H1 (cell line): ENCODE measurements around the gene RMND5A. TPM values are rescaled to one million over a fixed set of nuclear protein-coding genes. Genes with fewer than 3 reads are reported as not detected.

Source experiments
- CTCF ChIA-PET: fragments of 300-600 bp; sonication (Branson Sonifier 250); formaldehyde crosslinking; loops from one replicate; lab custom pipeline; 2021; ENCODE audit not compliant: partially characterized antibody; lab: Charles Lee
- POLR2A ChIA-PET: fragments of 300-600 bp; sonication (Branson Sonifier 250); formaldehyde crosslinking; loops from one replicate; lab custom pipeline; 2021; ENCODE audit warnings: inconsistent platforms; ENCODE audit not compliant: partially characterized antibody; lab: Charles Lee
- DNase-seq, 2 experiments: peaks; one replicate each; pipeline versions ENCODE4 v3.0.0 to v3.0.0-alpha.2; 2010 to 2022; ENCODE audit warnings: low spot score in 2 of 2, low read depth in 1 of 2, mixed read lengths in 1 of 2
- FAIRE-seq: peaks from 2 replicates; lab custom pipeline; 2011; peaks lifted over from hg19 to GRCh38; lab: Jason Lieb, UNC
- H2AFZ ChIP-seq: 2 replicates; pipeline ENCODE4 v1.8.1; 2012; ENCODE audit warnings: low read length, inconsistent platforms
- H2AK5ac ChIP-seq: 2 replicates; pipeline ENCODE4 v1.6.1; 2013; ENCODE audit warnings: low read depth, low read length
- H2BK120ac ChIP-seq: replicated peaks from 2 replicates; pipeline ENCODE3; 2013; ENCODE audit warnings: low read depth, low read length, inconsistent platforms
- H2BK12ac ChIP-seq: 2 replicates; pipeline ENCODE4 v1.6.1; 2013; ENCODE audit warnings: low read depth, low read length
- H2BK15ac ChIP-seq: 2 replicates; pipeline ENCODE4 v1.6.1; 2013; ENCODE audit warnings: low read length
- H2BK20ac ChIP-seq: 2 replicates; pipeline ENCODE4 v1.6.1; 2013; ENCODE audit warnings: low read length
- H2BK5ac ChIP-seq: 2 replicates; pipeline ENCODE4 v1.6.1; 2013; ENCODE audit warnings: low read depth, low read length
- H3K14ac ChIP-seq: 2 replicates; pipeline ENCODE4 v1.6.1; 2013; ENCODE audit warnings: inconsistent platforms; ENCODE audit not compliant: insufficient read length
- H3K18ac ChIP-seq: 2 replicates; pipeline ENCODE4 v1.6.1; 2013; ENCODE audit warnings: low read length; ENCODE audit errors: extremely low read depth
- H3K23ac ChIP-seq: 2 replicates; pipeline ENCODE4 v1.6.1; 2013; ENCODE audit warnings: inconsistent platforms; ENCODE audit not compliant: insufficient read length
- H3K23me2 ChIP-seq: 2 replicates; pipeline ENCODE4 v1.6.1; 2013; ENCODE audit warnings: low read depth, low read length
- H3K27ac ChIP-seq: 2 replicates; pipeline ENCODE4 v1.6.1; 2011; ENCODE audit warnings: low read depth, low read length, inconsistent platforms
- H3K27me3 ChIP-seq, 4 experiments: replicated peaks in 1 of 4; 1 replicate in 1 of 4; 2 replicates in 3 of 4; pipeline versions ENCODE4 v1.6.1 to v1.8.1; 2011 to 2013; ENCODE audit warnings: low read length in 3 of 4, mild to moderate bottlenecking in 3 of 4, inconsistent platforms in 2 of 4, mixed read lengths in 2 of 4, moderate library complexity in 1 of 4; ENCODE audit not compliant: control insufficient read depth in 3 of 4, insufficient read depth in 3 of 4; ENCODE audit errors: extremely low read depth in 1 of 4
- H3K36me3 ChIP-seq, 4 experiments: 2 replicates each; pipeline versions ENCODE4 v1.6.1 to v1.8.1; 2011 to 2013; ENCODE audit warnings: mild to moderate bottlenecking in 4 of 4, low read length in 3 of 4, moderate library complexity in 2 of 4, control low read depth in 1 of 4, inconsistent platforms in 1 of 4; ENCODE audit not compliant: insufficient read depth in 4 of 4, control insufficient read depth in 2 of 4
- H3K4ac ChIP-seq: replicated peaks from 2 replicates; pipeline ENCODE3; 2013; ENCODE audit warnings: low read length, low read depth, mixed read lengths, inconsistent platforms; ENCODE audit not compliant: insufficient read length
- H3K4me1 ChIP-seq, 4 experiments: replicated peaks in 1 of 4; 1 replicate in 1 of 4; 2 replicates in 3 of 4; pipeline versions ENCODE4 v1.6.1 to v1.8.1; 2011 to 2013; ENCODE audit warnings: low read length in 3 of 4, inconsistent platforms in 2 of 4, mixed read lengths in 1 of 4; ENCODE audit not compliant: insufficient read depth in 4 of 4, control insufficient read depth in 3 of 4
- H3K4me2 ChIP-seq, 2 experiments: 2 replicates each; pipeline versions ENCODE4 v1.6.1 to v1.8.1; 2011 to 2013; ENCODE audit warnings: low read depth in 2 of 2, low read length in 2 of 2, control low read depth in 1 of 2, inconsistent platforms in 1 of 2, mild to moderate bottlenecking in 1 of 2; ENCODE audit not compliant: insufficient read depth in 1 of 2
- H3K4me3 ChIP-seq, 4 experiments: fragments of 200-600, 300-600 bp in 1 of 4; sonication (generic), shearing (Covaris generic), sonication (Bioruptor Twin) in 1 of 4; 2 replicates each; pipeline versions ENCODE4 v1.5.1 to v1.8.1; 2011 to 2016; ENCODE audit warnings: low read length in 4 of 4, low read depth in 3 of 4, control low read depth in 2 of 4, inconsistent platforms in 2 of 4, mild to moderate bottlenecking in 2 of 4, mixed read lengths in 1 of 4, moderate library complexity in 1 of 4; ENCODE audit not compliant: insufficient read depth in 2 of 4; ENCODE audit errors: extremely low read depth in 1 of 4
- H3K56ac ChIP-seq: replicated peaks from 2 replicates; pipeline ENCODE3; 2013; ENCODE audit warnings: low read depth, mild to moderate bottlenecking, mixed read lengths, low read length, inconsistent platforms; ENCODE audit not compliant: insufficient read length
- H3K79me1 ChIP-seq: 2 replicates; pipeline ENCODE4 v1.6.1; 2013; ENCODE audit warnings: low read depth, low read length, control low read depth
- H3K79me2 ChIP-seq, 2 experiments: 2 replicates each; pipeline versions ENCODE4 v1.6.1 to v1.8.1; 2012 to 2013; ENCODE audit warnings: low read length in 2 of 2, mild to moderate bottlenecking in 2 of 2, inconsistent platforms in 1 of 2; ENCODE audit not compliant: insufficient read depth in 2 of 2, control insufficient read depth in 1 of 2
- H3K9ac ChIP-seq, 4 experiments: replicated peaks in 1 of 4; 1 replicate in 1 of 4; 2 replicates in 3 of 4; pipeline versions ENCODE4 v1.6.1 to v1.8.1; 2011 to 2013; ENCODE audit warnings: low read depth in 3 of 4, low read length in 3 of 4, control low read depth in 2 of 4, mild to moderate bottlenecking in 2 of 4, moderate library complexity in 2 of 4, inconsistent platforms in 1 of 4; ENCODE audit errors: extremely low read depth in 1 of 4
- H3K9me3 ChIP-seq, 2 experiments: 2 replicates each; pipeline versions ENCODE4 v1.6.1 to v1.8.1; 2012 to 2013; ENCODE audit warnings: mild to moderate bottlenecking in 2 of 2, moderate library complexity in 2 of 2, control low read depth in 1 of 2, inconsistent platforms in 1 of 2, low read depth in 1 of 2, low read length in 1 of 2, mixed read lengths in 1 of 2; ENCODE audit not compliant: insufficient read depth in 2 of 2
- H4K20me1 ChIP-seq, 2 experiments: replicated peaks in 1 of 2; 2 replicates each; pipeline versions ENCODE3 to v1.8.1; 2011 to 2013; ENCODE audit warnings: inconsistent platforms in 2 of 2, low read length in 2 of 2, mild to moderate bottlenecking in 1 of 2; ENCODE audit not compliant: insufficient read depth in 2 of 2, control insufficient read depth in 1 of 2
- H4K5ac ChIP-seq: 2 replicates; pipeline ENCODE4 v1.6.1; 2013; ENCODE audit warnings: low read length, low read depth, mixed read lengths, inconsistent platforms; ENCODE audit not compliant: insufficient read length
- H4K8ac ChIP-seq: 2 replicates; pipeline ENCODE4 v1.8.0; 2013; ENCODE audit warnings: mild to moderate bottlenecking, moderate library complexity, low read length, inconsistent platforms; ENCODE audit not compliant: insufficient read depth; ENCODE audit errors: extremely low read depth
- H4K91ac ChIP-seq: replicated peaks from 2 replicates; pipeline ENCODE3; 2013; ENCODE audit warnings: low read length, mixed read lengths, inconsistent platforms; ENCODE audit not compliant: insufficient read length
- CBX8 ChIP-seq: fragments of 300-800, 300-1000 bp; sonication (generic); IDR thresholded peaks from 2 replicates; pipeline ENCODE4 v1.7.1; 2016; ENCODE audit warnings: low read depth, low read length, borderline replicate concordance
- SUZ12 ChIP-seq: fragments of 200-600 bp; sonication (generic); IDR thresholded peaks from 2 replicates; pipeline ENCODE4 v1.6.1; 2012; ENCODE audit warnings: mild to moderate bottlenecking, inconsistent platforms, low read length, moderate library complexity, mixed read lengths
- WGBS, 2 experiments: shearing (Covaris generic) in 1 of 2; methylation state at CpG; one replicate each; pipeline versions ENCODE4 v1.1.6 to v1.1.7; 2013 to 2015; ENCODE audit warnings: low lambda C conversion rate in 2 of 2, mixed read lengths in 2 of 2, inconsistent platforms in 1 of 2, low coverage in 1 of 2, missing lambda C conversion rate in 1 of 2; ENCODE audit not compliant: insufficient replicate concordance in 2 of 2, insufficient coverage in 1 of 2, insufficient read length in 1 of 2; ENCODE audit errors: extremely low coverage in 1 of 2, missing lambda C conversion rate in 1 of 2; 5-methylcytosine and 5-hydroxymethylcytosine counted together
- polyA plus RNA-seq, 7 experiments: library from polyadenylated mRNA; depleted of rRNA in 3 of 7; stranded (reverse) in 5 of 7; unstranded in 2 of 7; fragments of >200 nt in 5 of 7; fragments of 200-250 nt in 2 of 7; gene quantifications; 1 replicate in 5 of 7; 2 replicates in 1 of 7; 4 replicates in 1 of 7; pipeline versions ENCODE4 v1.2.1 to v1.2.3, GENCODE V29; 2011 to 2013; ENCODE audit warnings: missing spikeins in 2 of 7, mixed read lengths in 2 of 7
- total RNA-seq: library from RNA; stranded (reverse); fragmentation: NEBNext Ultra II Directional; extraction: Animal tissue kit (Norgen Biotek cat#: 25700); gene quantifications from 2 replicates; pipeline ENCODE4 v1.2.1, GENCODE V29; 2021

The RMND5A gene
- total and polyA plus RNA-seq, 2 of the 8 experiments (the other 6 are each of a cell fraction or from before 2014, with no cell fraction given): 21.0 to 66.2 TPM

GRCh38 chr2:86770816-86771301 lies 50.8 kb downstream of the RMND5A start:
- CTCF ChIA-PET: interaction anchor here (0.6 to 1.1 kb wide), 2 partner anchors 9 to 17 kb away, joined by 3 read pairs; no protein-coding TSS in a partner anchor
- Histone ChIP-seq H3K23ac (no peak overlapping the region), H2AK5ac (no peak overlapping the region)
- TF ChIP-seq CBX8: no peak
- TF ChIP-seq SUZ12: no peak

More at GRCh38 chr2:86770816-86771301, 50.8 kb downstream of the RMND5A start:
- Histone ChIP-seq H3K14ac (no peak overlapping the region), H3K4me3 (no peak overlapping the region), H3K36me3 (peaks cover 0 to 38% (median 26%) of the 10 kb centered on the region in 4 experiments; a peak in 7 of 8 replicates), H3K27me3 (no peaks in the 10 kb centered on the region), H2BK120ac (no peak overlapping the region), H4K91ac (no peak overlapping the region), H3K4me2 (no peak overlapping the region), H3K4me1 (peaks cover 0 to 3% (median 0%) of the 10 kb centered on the region in 4 experiments; a peak in 1 of 7 replicates), H2AFZ (no peak overlapping the region), H3K23me2 (no peaks in the 10 kb centered on the region), H2BK12ac (no peak overlapping the region), H4K5ac (no peak overlapping the region), H2BK5ac (no peak overlapping the region), H2BK20ac (no peak overlapping the region), H3K9ac (no peak overlapping the region), H3K18ac (no peak overlapping the region), H3K9me3 (no peaks in the 10 kb centered on the region), H3K79me2 (no peaks in the 10 kb centered on the region), H4K8ac (no peak overlapping the region), H2BK15ac (no peak overlapping the region), H3K27ac (no peak overlapping the region), H4K20me1 (peaks cover 0 to 4% of the 10 kb centered on the region in 2 experiments), H3K4ac (no peak overlapping the region), H3K56ac (no peak overlapping the region), H3K79me1 (no peaks in the 10 kb centered on the region)
- DNase-seq: no peak
- 92% methylated on average over 6 of the region's 6 CpGs; no CpG with 5 or more reads in 1 of the 2 experiments for WGBS, 2 experiments
- POLR2A ChIA-PET: interaction anchor here (1.1 to 1.2 kb wide), 2 partner anchors 10 to 23 kb away, joined by 3 to 4 read pairs; no protein-coding TSS in a partner anchor
- FAIRE-seq: no peak
